Activated T-cell treated with anti-CD3 and anti-CD28 coated beads for 48 hours (primary cell): ENCODE results near the gene CLRN2.
A peak's percentile ranks its signal among the peaks of the same experiment; 100 is the strongest.
"Not testable (repeated sequence)": the region's sequence is repeated elsewhere in the genome, so short reads cannot be mapped to it uniquely, and the experiment has no call there.

ENCODE experiments used
- DNase-seq: peaks from one replicate; pipeline ENCODE4 v3.0.0-alpha.2; 2020; ENCODE audit warnings: low read depth

The CLRN2 gene

DNA sequence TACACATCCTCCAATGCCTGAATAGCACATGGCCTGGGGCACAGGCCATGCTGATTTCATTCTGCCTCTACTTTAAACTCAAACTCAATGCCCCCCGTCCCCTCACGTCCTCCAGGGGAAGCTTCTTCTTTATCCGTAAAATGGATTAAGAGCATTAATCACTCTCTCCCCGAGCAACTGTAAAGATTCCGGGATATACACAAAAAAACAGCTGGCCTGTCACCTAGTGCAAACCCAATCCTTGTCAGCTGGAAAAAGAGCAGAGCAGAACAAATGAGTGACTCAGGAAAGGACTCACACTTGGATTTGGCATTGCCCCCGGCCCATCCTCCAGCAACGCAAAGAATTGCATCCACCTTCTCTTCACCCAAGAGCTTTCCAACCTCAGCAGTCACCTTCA, 10.9 kb upstream of the CLRN2 start:
- no peak for DNase-seq

DNA sequence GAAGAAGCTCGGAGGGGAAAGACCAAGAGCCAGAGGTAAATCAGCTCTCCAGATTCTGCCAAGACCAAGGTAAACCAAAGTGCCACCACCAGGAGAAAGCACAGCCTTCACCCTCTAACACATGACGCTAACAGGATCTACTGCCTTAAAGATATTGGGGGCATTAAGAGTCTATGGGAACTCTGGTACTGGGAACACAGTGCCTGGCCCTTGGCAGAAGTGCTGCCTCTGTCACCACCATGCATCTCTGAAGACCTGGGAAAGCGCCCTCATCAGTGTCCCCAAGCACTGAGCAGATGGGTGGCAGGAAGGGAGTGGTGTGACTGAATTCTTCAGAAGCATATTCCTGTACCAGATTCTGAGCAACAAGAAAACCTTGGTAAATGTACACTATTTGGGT, 4.4 kb upstream of the CLRN2 start:
- no peak for DNase-seq

DNA sequence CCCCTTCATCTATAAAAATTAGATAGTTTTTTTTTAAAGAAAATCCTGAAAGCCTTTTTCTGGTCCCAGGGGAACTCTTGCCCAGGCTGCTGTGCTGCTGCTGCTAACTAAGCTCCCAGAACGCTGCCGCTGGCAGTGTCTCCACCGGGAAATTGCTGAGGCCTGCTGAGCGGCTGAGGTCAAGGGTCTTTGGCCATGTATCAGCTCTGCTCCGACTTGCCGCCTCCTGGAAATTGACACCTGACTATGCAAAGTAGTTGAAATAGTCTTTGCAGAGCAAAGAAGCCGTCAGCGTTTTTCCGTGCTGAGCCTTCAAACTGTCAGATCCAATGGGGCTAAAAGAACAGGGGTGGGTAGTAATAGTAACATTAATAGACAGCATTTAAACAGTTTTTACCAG, 3.9 kb upstream of the CLRN2 start:
- DNase-seq: no peak

DNA sequence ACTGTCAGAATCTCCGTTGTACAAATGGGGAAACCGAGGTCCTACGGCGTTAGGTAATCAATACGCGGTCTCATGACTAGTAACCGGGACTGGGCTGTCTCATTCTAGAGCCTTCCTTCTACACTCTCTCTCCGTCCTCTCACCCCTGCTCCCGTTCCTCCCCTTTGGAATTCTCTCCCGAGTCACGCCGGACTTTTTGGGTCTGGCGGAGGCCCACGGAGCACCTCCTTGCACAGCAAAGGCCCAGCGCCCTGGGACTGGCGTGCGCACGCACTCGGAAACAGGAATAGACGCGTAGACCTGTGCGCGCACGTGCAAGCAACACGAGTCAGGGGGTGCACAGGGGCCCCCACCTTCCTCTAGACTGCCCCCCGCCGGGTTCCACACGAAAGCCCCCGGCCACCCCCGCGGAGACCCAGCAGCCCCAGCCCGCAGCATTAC, 3.4 kb upstream of the CLRN2 start:
- DNase-seq: peak; percentile 48

DNA sequence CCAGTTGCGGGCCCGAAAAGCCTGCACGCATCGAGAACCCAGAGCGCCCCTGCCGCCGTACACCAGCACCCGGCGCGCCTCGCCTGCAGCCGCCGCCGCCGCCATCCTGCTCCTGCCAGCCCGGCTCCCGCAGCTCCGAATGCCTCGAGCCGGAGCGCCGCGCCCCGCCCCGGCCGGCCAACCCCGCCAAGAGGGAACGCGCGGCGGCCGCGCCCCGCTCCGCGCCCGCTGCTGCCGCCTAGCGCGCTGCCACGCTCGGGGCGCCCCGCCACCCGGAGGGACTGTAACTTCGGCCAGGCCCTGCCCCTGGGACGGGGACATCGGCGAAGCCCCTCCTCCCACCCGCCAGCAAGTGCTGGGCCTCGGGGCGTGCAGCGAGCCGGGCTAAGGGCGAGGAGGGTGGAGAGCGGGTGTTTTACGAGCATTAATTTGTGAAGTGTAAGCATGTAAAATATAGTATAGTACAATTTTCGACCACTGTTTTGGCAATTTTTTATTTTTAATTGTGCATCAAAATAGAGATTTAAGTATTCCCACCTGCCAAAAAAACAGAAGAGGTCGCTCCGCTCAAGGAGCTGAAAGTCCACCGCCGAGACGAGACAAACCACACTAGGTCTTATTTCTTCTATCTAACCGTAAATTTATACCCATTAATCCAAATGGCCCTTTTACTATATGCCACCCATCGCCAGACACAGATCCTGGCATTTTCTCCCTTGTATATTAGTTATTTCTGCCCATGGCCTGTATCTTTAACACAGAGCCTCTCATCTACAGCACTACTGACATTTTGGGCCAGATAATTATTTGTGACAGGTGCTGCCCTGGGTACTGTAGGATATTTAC, 2.8 kb upstream of the CLRN2 start, which contains the start of gene QDPR:
QDPR (minus strand) TSS at position 141 of the 846 bp plus-strand sequence; CDS start at position 105, 36 bp downstream.
- DNase-seq: peak; percentile 82

DNA sequence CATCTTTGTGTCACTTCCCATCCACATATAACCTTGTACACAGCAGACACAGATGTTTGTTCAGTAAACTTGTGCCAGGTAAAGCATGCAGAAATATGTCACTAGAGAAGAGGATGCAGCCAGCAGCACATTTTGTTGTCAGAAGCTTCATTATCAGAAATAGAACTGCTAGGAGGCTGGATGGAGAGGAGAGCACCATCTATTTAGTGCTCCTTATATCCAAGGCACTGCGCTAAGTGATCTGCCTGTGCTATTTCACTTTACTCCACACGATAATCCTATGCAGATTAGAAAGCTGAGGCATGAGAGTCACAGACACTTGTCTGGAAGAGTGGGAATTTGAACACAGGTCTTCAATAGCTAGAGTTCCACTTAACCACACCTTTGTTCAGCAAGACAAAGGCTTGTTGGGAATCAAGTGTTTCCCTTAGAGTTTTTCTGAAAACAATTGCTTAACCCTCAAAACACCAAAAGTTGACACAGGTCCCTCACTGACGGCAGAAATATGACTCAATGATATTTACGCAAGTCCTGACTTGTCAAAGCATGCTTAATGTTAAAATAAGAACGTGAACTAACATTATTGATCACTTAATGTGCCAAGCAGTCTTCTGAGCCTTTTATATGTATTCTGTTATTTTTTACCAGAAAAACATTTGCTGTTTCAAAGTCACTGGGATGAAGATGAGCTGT, 1.8 kb upstream of the CLRN2 start:
- DNase-seq: no peak

DNA sequence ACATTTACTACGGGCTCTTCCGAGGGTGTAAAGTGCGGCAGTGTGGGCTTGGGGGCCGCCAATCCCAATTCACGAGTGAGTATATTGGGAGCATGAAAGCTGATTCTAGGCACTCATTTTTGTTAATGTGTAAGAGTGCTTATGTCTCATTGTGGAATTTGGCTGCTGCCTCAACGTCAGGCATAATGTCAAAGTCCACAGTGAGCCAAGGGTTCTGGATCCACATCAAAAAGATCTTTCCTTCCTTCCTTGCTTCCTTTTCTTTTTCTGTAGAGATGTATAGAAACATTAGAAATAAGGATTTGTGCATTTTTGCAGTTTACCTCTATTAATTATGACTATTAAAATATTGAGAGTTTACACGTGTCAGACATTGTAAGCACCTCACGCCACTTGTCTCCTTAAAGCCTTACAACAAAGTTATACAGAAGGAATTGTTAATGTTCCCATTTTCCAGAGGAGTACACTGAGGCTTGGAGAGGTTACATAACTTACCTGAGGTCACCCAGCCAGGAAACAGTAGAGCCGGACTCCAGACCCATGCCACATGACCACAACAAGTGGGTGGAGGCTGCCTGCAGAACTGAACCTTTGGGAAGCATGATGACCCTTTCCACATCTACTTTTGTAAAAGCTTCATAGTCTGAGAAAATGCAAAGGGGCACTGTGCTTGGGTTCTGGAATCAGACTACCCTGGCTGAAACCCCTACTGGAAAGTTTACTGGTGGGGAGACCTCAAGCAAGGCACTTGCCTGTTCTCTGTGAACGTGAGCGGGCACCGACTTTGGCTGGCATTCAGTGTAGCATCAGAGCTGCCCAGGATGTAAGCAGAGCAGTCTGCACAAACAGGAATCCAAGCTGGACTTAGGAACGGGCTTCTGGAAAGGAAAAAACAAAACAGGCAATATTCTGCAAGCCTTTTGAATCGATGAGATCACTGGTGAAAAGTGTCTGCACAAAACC, 761 bp downstream of the CLRN2 start:
- no peak for DNase-seq

DNA sequence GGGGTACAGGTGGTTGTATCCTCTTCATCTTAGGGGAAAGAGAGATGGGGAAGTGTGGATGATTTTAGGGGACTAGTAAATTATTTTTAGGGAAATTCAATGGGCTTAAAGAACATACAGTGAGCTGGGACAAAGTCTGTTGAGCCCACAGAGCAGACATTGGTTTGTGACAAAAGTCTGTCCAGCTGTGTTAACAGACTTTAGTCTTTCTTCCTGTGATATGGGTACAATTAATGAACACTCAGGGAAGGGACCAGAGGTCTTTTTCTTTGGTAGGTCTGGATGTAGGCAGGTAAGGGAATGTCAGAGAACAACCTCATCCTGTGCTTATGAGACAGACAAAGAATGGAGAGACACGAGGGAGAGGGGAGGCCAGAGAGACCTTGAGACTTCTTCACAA, 2.0 kb downstream of the CLRN2 start:
- no peak for DNase-seq

DNA sequence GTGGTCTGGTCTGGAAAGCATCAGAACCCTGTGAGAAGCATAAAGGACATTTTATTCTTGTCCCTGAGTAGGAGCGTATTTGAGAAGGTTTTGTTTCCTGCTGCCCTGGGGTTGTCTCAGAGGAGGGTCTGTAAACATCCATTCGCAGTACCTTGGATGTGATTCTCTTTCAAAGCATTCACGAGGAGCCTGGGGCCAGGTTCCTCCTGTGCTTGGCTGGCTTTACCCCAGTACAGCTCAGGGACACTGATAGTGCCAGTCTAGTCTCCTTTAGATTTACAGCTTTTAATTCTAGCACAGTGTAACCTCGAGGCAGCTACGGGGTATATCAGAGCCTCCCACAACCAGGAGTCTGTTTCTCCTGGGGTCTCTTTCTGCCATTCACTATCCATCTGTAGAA, 2.7 kb downstream of the CLRN2 start:
- DNase-seq: no peak

DNA sequence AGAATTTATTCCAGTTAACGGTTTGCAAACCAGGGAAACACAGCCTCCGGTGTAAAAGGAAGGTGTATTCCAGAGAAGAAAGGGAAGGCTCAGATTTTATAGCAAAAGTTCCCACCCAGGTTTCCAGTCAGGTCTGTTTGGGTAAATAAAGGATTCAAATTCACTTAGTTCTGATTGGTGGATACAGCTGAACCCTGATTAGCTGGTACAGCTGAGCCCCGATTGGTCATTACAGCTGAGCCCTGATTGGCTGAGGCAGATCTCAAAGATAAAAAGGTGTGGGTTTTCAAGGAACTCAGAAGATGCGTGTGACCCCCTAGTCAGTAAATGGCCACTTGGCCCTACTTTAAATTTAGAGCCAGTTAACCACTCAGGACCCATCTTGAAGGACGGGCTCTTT, 6.6 kb downstream of the CLRN2 start:
- DNase-seq: no peak

DNA sequence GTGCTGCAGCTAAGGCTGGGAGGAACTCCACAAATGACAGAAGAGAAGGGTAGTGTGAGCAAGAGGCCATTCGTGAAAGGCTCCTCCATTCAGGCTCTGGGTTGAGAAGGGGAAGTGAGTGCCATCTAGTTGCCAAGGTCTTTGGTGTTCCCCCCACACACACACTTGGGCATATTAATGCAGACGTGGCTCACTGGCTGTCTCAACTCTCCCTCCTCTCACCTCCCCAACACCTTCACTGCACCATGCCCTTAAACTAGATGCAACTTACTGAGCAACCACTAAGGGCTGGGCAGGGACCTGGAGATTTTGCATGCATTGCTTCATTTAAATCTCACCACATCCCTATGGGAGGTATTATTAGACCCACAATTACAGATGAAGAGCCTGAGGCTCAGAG, 8.7 kb downstream of the CLRN2 start:
- no peak for DNase-seq

DNA sequence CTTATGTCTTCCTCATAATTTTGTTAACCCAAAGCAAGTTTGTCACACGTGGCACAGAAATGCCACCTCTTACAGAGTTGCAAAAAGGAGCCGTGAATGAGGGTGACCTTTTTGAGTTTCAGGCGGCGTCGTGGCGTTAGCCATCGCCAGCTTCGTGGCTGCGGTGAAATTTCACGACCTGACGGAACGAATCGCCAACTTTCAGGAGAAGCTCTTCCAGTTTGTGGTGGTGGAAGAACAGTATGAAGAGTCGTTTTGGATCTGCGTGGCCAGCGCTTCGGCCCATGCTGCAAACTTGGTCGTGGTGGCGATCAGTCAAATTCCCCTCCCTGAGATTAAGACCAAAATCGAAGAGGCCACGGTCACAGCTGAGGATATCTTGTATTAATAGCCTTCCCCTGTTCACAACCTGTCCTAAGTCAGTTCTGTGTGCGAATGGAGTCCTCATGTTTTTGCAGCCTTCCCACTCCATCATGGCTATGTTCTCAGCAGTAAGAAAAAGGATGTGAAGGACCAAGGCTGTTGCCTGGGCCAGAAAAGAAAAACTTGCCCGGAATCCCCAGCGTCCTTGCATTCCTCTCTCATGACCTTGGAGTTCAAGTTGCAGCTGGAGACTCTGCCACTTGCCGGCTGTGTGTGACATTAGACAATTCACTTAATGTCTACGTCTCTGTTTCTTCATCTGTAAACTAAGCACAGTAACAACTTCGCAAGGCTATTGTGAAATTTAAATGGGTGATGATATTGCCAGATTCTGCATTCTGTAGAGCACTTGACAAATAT, 11.9 kb downstream of the CLRN2 start:
- no peak for DNase-seq

DNA sequence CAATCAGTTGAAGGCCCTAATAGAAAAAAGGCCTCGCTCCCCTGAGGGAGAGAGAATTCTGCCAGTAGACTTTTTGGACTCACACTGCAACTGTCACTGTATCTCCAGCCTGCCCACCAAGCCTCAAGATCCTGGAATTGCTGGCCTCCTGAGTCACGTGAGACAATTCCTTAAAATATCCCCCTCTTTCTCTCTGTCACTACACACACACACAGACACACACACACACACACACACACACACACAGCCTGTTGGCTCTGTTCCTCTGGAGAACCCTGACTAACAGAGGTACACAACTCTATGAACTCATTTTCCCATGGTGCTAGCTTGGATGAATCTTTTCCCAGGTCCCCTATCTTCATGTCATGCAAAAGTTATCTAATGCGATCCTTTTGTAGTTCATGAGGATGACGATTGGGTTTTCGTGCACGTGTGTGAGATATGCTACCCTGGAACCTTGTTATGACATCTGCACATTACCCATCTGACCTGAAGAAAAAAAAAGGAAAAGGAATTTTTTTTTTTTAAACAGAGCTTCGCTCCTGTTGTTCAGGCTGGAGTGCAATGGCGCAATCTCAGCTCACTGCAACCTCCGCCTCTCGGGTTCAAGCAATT, 13.7 kb downstream of the CLRN2 start:
- no peak for DNase-seq

DNA sequence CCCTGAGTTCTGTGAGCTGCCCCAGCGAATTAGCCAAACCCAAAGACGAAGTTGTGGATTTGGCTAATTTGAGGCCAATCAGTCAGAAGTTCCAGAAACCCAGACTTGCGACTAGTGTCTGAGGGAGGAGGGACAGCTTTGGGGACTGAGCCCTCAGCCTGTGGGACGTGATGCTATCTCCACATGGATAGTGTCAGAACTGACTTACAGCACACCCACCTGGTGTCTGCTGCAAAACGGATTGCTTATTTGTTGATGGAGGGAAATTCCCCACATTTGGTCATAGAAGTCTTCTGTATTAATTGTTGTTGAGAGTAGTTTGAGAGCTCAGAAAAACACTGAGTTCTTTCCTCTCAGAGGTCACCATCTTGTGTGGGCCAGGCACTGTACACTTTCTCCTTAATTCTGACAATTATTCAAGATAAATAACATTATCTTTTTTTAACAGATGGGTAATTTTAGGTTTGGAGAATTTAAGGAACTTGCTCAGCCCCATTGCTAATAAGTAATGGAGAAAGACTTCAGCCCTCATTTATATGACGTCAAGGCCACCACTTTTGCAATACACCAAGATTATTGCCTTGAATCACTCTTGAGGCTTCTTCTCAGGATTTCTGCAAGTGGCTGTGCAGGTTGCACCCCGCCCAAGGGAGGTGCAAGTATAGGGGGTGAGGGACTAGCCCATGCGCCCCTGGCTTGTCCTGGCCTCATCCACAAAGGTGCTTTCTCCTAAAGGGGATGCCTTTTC, 16.7 kb downstream of the CLRN2 start:
- DNase-seq: no peak

DNA sequence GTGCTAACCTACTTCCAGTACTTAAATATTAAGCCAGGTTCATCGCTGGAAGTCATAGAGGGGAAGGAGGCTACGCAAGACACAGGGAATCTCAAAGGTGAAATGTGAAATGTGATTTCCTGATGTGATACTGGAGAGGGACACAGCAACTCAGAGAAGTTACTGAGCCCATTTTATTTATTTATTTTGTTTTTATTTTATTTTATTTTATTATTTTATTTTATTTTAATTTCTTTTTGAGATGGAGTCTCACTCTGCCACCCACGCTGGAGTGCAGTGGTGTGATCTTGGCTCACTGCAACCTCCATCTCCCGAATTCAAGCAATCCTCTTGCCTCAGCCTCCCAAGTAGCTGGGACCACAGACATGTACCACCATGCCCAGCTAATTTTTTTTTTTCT, 19.7 kb downstream of the CLRN2 start:
- DNase-seq: no peak

DNA sequence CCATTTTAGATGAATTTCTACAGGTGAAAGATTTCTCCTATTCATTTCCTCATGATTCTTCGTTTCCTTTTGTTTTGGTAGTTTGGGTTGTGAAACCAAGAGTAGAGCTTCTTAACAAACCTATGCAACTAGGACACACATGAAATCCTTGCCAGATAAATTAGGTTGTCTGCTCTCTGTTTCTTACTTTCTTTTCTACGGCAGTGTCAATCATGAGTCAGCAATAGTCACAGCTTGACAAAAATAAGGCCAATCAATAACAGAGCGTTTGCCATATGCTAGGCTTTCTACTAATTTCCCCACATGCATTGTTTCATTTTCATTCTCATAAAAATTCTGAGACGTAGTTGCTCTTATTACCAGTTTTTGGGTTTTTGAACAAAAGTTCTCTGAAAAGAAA, 20.3 kb downstream of the CLRN2 start:
- no peak for DNase-seq

DNA sequence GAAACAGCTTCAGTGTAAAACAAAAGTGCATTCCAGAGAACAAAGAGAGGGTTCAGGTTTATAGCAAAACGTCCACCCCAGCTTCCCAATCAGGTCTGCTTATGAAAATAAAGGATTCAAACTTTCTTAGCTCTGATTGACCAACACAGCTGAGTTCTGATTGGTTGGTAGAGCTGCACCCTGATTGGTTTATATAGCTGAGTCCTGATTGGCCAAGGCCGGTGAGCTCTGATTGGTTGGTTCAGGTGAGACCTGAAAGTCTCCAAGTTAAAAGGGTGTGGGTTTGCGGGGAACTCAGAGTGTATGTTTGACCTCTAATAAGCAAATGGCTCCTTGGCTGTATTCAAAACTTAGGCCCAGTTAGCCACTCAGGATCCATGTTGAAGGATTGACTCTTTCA, 20.9 kb downstream of the CLRN2 start:
- DNase-seq: no peak

DNA sequence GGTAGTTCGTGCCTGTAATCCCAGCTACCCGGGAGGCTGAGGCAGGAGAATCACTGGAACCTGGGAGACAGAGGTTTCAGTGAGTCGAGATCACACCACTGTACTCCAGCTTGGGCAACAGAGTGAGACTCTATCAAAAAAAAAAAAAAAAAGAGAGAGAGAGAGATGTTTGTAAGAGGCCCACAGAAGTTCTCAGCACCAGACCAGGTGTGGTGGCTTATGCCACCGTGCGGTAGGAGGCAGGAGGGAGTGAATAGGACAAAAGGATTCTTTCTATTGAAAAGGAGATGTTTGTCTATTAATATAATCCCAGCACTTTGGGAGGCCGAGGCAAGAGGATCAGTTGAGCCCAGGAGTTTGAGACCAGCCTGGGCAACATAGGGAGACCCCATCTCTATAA, 22.1 kb downstream of the CLRN2 start:
- DNase-seq: not testable (repeated sequence)

DNA sequence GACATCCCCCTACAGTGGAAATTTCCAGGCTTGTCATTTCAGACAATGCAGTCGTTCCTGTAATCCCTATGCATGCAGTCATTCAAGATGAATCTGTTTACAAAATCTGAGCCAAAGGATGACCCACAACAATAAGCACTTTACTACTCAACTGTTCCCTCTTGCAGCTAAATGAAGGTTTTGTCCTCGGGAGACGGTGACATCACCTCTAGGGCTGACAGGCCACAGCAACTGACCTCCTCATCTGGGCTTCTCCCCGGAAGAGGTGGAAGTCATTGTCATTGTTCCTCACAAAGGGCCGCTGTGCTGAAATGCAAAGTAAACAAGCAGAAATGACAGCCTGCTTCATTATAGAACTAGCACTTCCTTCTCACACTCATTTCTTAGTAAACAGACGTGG, 29.2 kb downstream of the CLRN2 start:
- no peak for DNase-seq

DNA sequence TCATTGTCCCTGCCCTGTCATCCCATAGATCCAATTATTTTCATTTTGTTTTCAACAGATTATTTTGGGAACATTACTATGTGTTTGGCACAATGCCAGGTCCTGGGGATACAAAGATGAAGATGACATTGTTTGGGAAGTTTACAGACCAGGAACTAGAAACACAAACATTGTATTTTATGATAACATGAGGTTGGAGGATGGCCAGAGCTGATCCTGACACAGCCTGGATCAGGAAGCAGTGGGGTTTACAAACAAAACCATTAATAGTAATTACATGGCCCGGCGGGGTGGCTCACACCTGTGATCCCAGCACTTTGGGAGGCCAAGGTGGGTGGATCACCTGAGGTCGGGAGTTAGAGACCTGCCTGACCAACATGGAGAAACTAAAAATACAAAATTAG, 29.9 kb downstream of the CLRN2 start:
- no peak for DNase-seq
